Lower leg skin (tissue), 3 donors: ENCODE measurements around the gene DOCK10.

Source experiments
- POLR2A ChIP-seq, 2 donors: fragments of 450-650 bp; IDR thresholded peaks; one replicate each; pipeline ENCODE4 v1.6.1; 2016 to 2017; ENCODE audit warnings: antibody characterized with exemption in 2 of 2, mild to moderate bottlenecking in 1 of 2, moderate library complexity in 1 of 2
- TF ChIP-seq, protein P1 (sequence below), 3 donors: fragments of 450-650 bp; IDR thresholded peaks; one replicate each; pipeline ENCODE4 v1.5.1; 2016; ENCODE audit warnings: antibody characterized with exemption in 3 of 3, mild to moderate bottlenecking in 3 of 3, moderate library complexity in 2 of 3

DNA sequence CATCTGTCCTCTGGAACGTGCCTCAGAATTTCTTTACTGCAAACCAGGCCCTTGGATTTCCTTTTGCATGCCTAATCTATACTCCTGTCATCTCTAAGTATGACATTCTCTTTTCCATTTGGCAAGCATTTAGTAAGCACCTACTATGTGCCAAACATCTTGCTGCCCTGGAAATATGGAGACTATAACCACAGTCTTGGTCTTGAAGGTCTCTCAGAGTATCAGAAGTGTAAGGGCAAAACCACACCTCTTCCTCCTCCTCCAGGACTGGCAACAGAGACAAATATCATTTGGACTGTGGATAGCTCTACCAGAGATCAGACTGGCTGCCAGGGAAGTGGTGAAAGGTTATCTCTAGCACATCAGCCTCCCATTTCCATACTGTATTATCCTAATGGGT lies 11.4 kb downstream of the DOCK10 start:
- TF ChIP-seq, protein P1, sequence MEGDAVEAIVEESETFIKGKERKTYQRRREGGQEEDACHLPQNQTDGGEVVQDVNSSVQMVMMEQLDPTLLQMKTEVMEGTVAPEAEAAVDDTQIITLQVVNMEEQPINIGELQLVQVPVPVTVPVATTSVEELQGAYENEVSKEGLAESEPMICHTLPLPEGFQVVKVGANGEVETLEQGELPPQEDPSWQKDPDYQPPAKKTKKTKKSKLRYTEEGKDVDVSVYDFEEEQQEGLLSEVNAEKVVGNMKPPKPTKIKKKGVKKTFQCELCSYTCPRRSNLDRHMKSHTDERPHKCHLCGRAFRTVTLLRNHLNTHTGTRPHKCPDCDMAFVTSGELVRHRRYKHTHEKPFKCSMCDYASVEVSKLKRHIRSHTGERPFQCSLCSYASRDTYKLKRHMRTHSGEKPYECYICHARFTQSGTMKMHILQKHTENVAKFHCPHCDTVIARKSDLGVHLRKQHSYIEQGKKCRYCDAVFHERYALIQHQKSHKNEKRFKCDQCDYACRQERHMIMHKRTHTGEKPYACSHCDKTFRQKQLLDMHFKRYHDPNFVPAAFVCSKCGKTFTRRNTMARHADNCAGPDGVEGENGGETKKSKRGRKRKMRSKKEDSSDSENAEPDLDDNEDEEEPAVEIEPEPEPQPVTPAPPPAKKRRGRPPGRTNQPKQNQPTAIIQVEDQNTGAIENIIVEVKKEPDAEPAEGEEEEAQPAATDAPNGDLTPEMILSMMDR (IDR thresholded peaks at IDR 0.05) = no peak
- TF ChIP-seq POLR2A (IDR thresholded peaks at IDR 0.05) = no peak
